ENCODE data around the gene EMCN. TPM values are rescaled to one million over a fixed set of nuclear protein-coding genes. Genes with fewer than 3 reads are reported as not detected.

EMCN gene
- total and polyA plus RNA-seq, 2 donors (not counting 1 experiment from before 2014, with no cell fraction given), result not detected

- Histone ChIP-seq H3K4me2 (replicated peaks; ENCODE audit: low read depth, low read length, poor library complexity, severe bottlenecking) (no peak overlapping the region), H3K4me1 (ENCODE audit: control insufficient read depth in 2 of 2, insufficient read depth in 2 of 2, low read length in 2 of 2) (peaks cover 0 to 9% of the 10 kb centered on the region in 2 donors), H3K27me3 (replicated peaks in 1 of 4; ENCODE audit: control extremely low read depth in 1 of 4, control insufficient read depth in 3 of 4, insufficient read depth in 4 of 4, low read length in 3 of 4) (peaks cover 0 to 19% (median 5%) of the 10 kb centered on the region in 4 experiments), H3K9ac (ENCODE audit: low read length) (no peak overlapping the region), H3K79me2 (ENCODE audit: control insufficient read depth, insufficient read depth, low read length) (no peaks in the 10 kb centered on the region), H4K20me1 (ENCODE audit: control insufficient read depth, insufficient read depth, low read length, poor library complexity, severe bottlenecking) (no peaks in the 10 kb centered on the region), H3K9me3 (ENCODE audit: control extremely low read depth in 1 of 3, control insufficient read depth in 2 of 3, insufficient read depth in 1 of 3, low read length in 2 of 3) (no peaks in the 10 kb centered on the region), H3K4me3 (ENCODE audit: control extremely low read depth in 1 of 5, extremely low read depth in 1 of 5, insufficient read depth in 1 of 5, low read depth in 2 of 5, low read length in 4 of 5) (no peak overlapping the region), H3K27ac (ENCODE audit: low read length in 2 of 2) (no peak overlapping the region), H3K36me3 (replicated peaks in 1 of 2; ENCODE audit: control extremely low read depth in 1 of 2, control insufficient read depth in 1 of 2, extremely low read depth in 1 of 2, insufficient read depth in 2 of 2, low read length in 1 of 2) (no peaks in the 10 kb centered on the region), H2AFZ (ENCODE audit: insufficient read depth, low read depth, low read length, poor library complexity, severe bottlenecking) (no peak overlapping the region)
- ChIA-PET CTCF (no interaction called here), POLR2A (no interaction called here)
- Mint-ChIP-seq H3K4me1 (peaks cover 4% of the 10 kb centered on the region), H3K27me3 (peaks cover 36% of the 10 kb centered on the region), H3K9me3 (ENCODE audit: insufficient read depth) (no peaks in the 10 kb centered on the region), H3K4me3 (no peak overlapping the region), H3K27ac (no peak overlapping the region)
- 28% methylated on average over 5 of the region's 7 CpGs for WGBS (ENCODE audit: insufficient coverage)
- intact Hi-C loops (cut with micrococcal nuclease), result no loop called here
- no peak for DNase-seq
- ATAC-seq (ENCODE audit: low read depth), result no peak
- TF ChIP-seq EZH2 (IDR thresholded peaks at IDR 0.05; ENCODE audit: borderline replicate concordance, insufficient read depth, low read depth, low read length, poor library complexity, severe bottlenecking) (no peak), CTCF (IDR thresholded peaks at IDR 0.05) (no peak)
These were observed 1.6 kb downstream of the EMCN start for GRCh38 chr4:100516225-100516624.

- Histone ChIP-seq H3K4me2 (replicated peaks; ENCODE audit: low read depth, low read length, poor library complexity, severe bottlenecking) (no peak overlapping the region), H4K20me1 (ENCODE audit: control insufficient read depth, insufficient read depth, low read length, poor library complexity, severe bottlenecking) (no peaks in the 10 kb centered on the region), H3K4me3 (ENCODE audit: control extremely low read depth in 1 of 5, extremely low read depth in 1 of 5, insufficient read depth in 1 of 5, low read depth in 2 of 5, low read length in 4 of 5) (no peak overlapping the region), H3K79me2 (ENCODE audit: control insufficient read depth, insufficient read depth, low read length) (no peaks in the 10 kb centered on the region), H3K27ac (ENCODE audit: low read length in 2 of 2) (no peak overlapping the region), H3K27me3 (replicated peaks in 1 of 4; ENCODE audit: control extremely low read depth in 1 of 4, control insufficient read depth in 3 of 4, insufficient read depth in 4 of 4, low read length in 3 of 4) (peaks cover 0 to 12% (median 0%) of the 10 kb centered on the region in 4 experiments), H3K9me3 (ENCODE audit: control extremely low read depth in 1 of 3, control insufficient read depth in 2 of 3, insufficient read depth in 1 of 3, low read length in 2 of 3) (no peaks in the 10 kb centered on the region), H3K36me3 (replicated peaks in 1 of 2; ENCODE audit: control extremely low read depth in 1 of 2, control insufficient read depth in 1 of 2, extremely low read depth in 1 of 2, insufficient read depth in 2 of 2, low read length in 1 of 2) (no peaks in the 10 kb centered on the region), H3K4me1 (ENCODE audit: control insufficient read depth in 2 of 2, insufficient read depth in 2 of 2, low read length in 2 of 2) (no peaks in the 10 kb centered on the region), H2AFZ (ENCODE audit: insufficient read depth, low read depth, low read length, poor library complexity, severe bottlenecking) (no peak overlapping the region), H3K9ac (ENCODE audit: low read length) (no peak overlapping the region)
- no CpG with 5 or more reads among the region's 5 CpGs for whole genome bisulfite sequencing (ENCODE audit: insufficient coverage)
- ChIA-PET POLR2A (no interaction called here), CTCF (no interaction called here)
- DNase-seq (no peak), ATAC-seq (ENCODE audit: low read depth) (no peak)
- intact Hi-C loops (cut with micrococcal nuclease), result no loop called here
- TF ChIP-seq EZH2 (IDR thresholded peaks at IDR 0.05; ENCODE audit: borderline replicate concordance, insufficient read depth, low read depth, low read length, poor library complexity, severe bottlenecking) (no peak), CTCF (IDR thresholded peaks at IDR 0.05) (no peak)
- H3K27me3 Mint-ChIP-seq, result peaks cover 23% of the 10 kb centered on the region
- no peaks in the 10 kb centered on the region for H3K9me3 Mint-ChIP-seq (ENCODE audit: insufficient read depth)
- H3K4me1 Mint-ChIP-seq, result peaks cover 2% of the 10 kb centered on the region
- H3K4me3 Mint-ChIP-seq, result no peak overlapping the region
- no peak overlapping the region for H3K27ac Mint-ChIP-seq
These were observed 5.9 kb downstream of the EMCN start for GRCh38 chr4:100511896-100512295.
